GM12872 (cell line): Measurements from ENCODE around the gene GORASP1.

Experiments used
- CTCF ChIP-seq: IDR thresholded peaks from 3 replicates; pipeline ENCODE4 v1.5.1; 2011; ENCODE audit warnings: low read depth, mild to moderate bottlenecking, low read length, moderate library complexity; ENCODE audit not compliant: insufficient read depth

Gene GORASP1

DNA sequence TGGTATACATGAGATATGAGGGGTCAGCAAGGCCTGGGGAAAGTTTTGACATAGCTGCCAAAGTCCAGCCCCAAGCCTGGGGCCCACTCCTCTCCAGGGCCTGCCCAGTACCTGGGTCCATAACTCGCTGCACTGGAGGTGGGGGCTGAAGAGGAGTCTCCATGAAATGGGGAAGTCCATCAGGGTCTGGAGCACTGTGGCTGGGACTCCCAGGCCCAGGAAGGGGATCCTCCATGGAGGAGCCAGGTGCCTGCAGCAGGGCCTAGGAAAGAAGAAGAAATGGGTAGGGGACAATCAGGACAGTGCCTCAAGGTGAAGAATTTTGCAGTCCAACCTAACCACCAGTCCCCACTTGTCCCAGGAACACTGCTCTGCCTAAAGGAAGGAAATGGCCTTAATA, 8.2 kb downstream of the GORASP1 start:
- no peak for TF ChIP-seq CTCF

DNA sequence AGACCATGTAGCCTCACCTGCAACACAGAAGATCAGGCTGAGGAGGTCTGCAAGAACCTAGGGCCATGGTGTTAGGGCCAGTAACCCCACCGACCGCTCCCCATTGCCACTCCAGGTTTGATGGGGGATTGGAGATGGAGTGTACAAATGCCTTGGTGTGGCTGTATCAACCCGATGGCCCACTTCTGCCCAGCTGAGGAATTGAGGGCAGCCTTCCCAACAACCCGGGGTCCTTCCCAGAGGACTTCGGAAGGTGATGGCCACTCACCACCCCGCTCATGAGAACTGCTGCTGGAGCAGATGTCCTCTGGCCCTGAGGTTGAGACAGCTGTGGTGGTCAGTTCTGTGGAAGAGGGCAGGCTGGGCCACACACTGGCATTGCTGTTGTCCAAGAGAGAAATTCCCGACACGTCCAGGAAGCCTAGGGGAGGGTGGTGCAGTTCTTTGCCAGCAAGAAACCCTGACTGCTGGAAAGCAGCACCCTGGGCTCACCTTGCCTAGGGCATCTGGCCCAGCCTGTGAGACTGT, 8.9 kb downstream of the GORASP1 start:
- TF ChIP-seq CTCF = no peak

DNA sequence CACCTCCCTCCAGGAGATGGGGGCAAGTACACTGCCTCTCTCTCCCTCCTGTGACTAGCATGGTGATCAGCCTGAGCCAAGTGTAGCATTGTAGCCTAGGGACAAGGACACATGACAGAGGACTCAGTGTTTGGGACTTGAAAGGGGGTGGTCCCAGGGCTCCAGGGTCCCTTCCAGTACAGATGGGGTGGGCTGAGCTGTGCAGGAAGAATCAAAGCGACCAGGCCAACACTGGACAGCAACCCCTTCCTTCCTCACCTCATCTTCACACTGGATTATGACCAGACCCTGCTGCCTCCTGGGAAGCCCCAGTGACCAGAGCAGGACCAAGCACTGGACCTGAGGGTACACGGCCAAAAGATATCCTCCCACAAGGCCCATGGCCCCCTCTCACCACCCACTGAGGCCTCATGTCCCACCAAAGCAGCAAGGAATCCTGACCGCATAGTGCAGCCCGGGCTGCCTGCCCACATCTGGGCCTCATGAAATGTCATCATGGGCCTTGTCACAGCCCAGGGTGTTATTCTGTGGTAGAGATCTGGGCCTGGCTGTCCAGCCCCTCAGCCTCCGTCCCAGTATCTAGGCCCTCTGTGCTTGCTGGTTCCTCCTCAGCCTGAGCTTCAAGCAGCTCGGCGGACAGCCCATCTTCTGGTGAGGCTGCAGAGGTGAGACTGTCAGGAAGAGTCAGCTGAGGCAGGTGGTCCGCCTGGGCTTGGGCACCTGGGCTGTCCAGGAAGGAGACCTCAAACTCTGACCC, 9.5 kb downstream of the GORASP1 start:
- no peak for TF ChIP-seq CTCF

- TF ChIP-seq CTCF = no peak
These were observed 10.7 kb downstream of the GORASP1 start for GRCh38 chr3:39096775-39097174.

- no peak for TF ChIP-seq CTCF
These were observed 11.6 kb downstream of the GORASP1 start for GRCh38 chr3:39095778-39096177.

GRCh38 chr3:39094851-39095677, 12.4 kb downstream of the GORASP1 start:
- no peak for TF ChIP-seq CTCF

DNA sequence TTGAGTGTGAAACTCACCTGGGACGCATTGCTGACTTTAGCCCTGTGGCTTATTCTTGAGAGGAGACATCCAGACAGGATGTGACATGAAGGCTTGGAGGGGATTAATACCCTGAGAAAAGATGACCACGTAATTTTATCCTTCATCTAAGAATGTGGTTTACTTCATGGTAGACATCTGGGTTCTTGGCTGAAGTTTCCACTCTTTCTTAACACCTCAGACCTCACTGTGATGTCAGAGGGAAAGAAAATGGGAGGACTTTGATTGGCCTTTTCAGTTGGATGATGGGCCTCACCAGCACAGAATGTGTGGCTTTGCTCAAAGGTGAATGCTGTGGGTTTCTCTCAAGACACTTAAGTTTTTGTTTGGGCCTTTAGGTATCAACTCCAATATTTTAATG, 16.5 kb downstream of the GORASP1 start:
- no peak for TF ChIP-seq CTCF
